HG03442 (cell line): ENCODE data around the gene POU6F1.
"Not testable (repeated sequence)": the region's sequence is repeated elsewhere in the genome, so short reads cannot be mapped to it uniquely, and the experiment has no call there.

Source experiments
- ATAC-seq: cut with Tn5 transposase; IDR thresholded peaks from one replicate; pipeline ENCODE4 v1.9.1; 2021; ENCODE audit warnings: mild to moderate bottlenecking, moderate library complexity; ENCODE audit not compliant: unreplicated experiment

Gene POU6F1

DNA sequence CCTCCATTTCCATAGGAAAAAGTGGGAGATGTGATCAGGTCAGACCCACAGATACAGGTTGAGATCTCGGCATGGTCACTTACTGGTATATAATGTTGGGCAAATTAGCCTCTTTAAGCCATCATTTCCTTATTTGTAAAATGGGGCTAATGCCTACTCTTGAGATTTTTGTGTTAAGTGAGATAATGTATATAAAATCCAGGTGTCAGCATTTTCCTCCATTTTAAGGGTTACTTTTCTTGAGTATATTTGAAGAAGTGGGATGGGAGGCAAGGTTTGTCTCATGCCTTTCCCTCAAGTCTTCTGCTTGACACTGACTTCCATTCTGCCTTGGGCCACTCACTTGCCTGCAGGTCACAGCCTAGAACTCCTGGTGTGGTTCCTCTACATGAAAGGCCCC, 10.1 kb upstream of the POU6F1 start:
- no peak for ATAC-seq

- not testable (repeated sequence) for ATAC-seq
Observed at GRCh38 chr12:51227112-51227511, 9.2 kb upstream of the POU6F1 start.

GRCh38 chr12:51225771-51226170, 7.9 kb upstream of the POU6F1 start:
- ATAC-seq = no peak

DNA sequence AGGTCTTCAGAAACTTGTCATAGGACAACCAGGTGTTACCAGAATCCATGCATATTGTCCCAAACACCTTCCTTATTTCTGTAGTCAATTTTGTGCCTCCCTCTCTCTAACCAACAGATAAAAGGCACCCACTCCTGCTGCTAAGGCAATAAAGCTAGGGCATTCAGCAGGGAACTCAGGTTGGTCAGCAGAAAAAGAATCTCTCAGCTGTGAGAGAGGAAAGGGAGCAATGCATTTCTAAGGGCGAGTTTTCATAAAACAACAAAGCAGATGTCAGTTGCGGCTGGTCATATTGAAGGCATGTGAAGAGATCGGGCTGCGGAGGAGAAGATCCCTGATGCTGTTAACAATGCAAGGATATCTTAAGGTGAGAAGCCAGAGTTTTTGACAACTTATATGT, 7.4 kb upstream of the POU6F1 start:
- no peak for ATAC-seq

- no peak for ATAC-seq
Observed at GRCh38 chr12:51224625-51225024, 6.8 kb upstream of the POU6F1 start.

DNA sequence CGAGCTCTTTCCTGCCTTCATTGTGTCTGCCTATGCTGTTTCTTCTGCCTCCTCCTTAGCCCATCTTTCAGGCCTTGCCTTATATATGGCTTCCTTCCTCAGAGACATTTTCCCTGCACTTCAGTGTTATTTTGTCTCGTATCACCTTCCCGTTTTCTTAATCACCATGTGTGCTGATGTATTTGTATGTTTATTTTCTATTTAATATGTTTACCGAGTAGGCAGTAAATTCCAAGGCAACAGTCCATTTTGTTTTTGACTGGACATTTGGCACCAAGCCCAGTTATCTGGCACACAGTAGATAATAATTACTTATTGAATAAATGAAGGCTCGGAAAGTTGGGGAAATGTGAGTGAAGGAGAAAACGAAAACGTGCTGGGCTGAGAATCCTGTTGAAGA, 4.6 kb upstream of the POU6F1 start:
- ATAC-seq = no peak

DNA sequence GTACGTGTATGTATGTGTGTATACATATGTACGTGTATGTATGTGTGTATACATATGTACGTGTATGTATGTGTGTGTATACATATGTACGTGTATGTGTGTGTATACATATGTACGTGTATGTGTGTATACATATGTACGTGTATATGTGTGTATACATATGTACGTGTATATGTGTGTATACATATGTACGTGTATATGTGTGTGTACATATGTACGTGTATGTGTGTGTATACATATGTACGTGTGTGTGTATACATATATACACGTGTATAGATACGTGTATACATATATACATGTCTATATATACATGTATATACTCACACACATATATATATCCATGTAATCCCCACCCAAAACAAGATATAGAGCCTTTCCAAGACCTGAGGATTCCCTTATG, 2.0 kb upstream of the POU6F1 start:
- not testable (repeated sequence) for ATAC-seq

GRCh38 chr12:51219322-51219721, 1.5 kb upstream of the POU6F1 start:
- no peak for ATAC-seq

DNA sequence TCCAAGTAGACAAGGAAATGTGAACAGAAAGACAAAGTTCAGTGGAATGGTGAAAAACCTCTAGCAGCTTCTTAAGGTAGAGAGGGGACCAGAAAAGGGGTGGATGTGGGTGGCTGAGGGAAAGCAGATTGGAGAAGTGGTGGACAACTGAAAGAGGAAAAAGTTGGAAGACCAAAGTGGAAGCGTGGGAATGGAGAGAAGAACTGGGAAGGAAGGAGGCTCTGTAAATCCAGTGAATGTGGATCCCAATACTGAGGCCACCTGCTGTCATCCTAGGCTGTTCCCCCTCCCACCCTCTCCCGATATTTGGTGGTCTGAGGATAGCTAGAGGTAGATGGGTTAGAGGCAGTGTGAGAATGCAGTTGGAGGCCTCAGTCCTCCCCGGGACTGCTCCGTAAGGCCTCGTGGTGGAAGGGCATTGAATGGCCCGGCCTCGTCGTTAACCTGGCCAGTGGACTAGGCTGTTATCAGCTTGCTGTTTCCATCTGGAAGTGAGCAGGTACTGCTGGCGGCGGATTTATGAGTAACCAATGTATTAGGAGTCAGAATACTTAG, 822 bp upstream of the POU6F1 start:
- ATAC-seq = no peak

GRCh38 chr12:51217133-51217967, 512 bp downstream of the POU6F1 start:
- ATAC-seq = peak; percentile 53

DNA sequence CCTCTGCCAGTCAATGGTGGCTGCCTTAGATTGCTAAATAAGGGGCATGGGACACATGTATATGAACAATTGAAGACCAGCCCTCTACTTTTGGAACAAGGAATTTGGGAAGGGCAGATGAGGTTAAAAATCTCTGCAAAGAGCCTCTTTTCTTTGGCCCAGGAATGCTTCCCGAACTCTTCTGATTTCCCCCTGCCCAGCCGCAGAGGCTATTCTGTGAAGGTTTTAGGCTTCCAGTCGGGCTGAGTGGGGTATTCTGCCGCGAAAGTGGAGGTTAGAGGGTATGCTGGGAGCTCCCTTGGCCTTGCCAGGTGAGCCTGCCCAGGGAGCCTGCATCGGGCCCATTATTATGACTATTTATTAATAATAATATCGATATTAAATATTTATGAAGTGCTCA, 1.2 kb downstream of the POU6F1 start:
- no peak for ATAC-seq

DNA sequence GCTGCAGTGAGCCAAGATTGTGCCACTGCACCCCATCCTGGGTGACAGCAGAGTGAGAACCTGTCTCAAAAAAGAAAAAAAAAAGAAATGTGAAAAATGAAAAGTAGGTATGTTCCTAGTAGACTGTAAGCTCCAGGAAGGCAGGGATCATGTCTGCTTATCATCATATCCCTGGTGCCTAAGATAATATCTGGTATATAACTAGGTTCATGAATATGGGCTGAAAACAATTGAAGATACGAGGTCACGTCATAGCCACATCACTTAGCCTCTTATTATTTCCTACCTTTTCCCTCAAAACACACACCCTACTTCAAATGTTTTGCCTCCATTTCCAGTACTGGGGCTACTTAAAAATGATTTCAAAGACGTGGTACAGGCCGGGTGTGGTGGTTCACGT, 3.0 kb downstream of the POU6F1 start:
- ATAC-seq = no peak

DNA sequence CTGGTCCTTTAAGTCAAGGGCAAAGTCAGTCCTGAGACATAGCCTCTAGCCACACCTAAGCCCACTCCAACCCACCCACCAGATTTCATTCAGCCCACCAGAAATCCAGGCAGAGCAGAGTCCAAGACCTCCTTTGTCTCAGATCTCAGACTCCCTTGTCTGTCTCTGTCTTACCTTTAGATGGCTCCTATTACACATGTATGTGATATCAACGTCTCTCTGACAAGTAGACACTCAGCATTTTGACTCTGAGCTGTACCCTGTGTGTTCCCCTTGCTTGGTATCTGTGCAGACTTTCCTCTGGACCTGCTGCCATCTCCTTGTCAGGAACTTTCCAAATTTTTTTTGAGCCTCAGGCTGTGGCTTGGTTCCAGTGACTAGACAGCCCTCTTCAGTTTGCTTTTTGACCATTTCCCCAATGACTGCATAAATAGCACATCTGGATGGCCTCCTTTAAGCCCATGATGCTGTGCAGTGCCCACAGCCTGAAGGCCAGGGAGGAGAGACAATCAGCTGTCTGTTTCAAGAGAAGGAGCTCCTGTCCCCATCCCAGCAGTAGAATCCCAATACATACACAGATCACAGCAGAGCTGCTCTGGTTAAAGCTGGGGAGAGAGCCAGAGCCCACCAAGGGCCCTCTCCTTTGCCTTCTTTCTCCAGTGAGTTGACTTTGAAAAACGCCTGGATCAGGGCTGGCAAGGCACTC, 7.0 kb downstream of the POU6F1 start:
- ATAC-seq = no peak

- ATAC-seq = no peak
Observed at GRCh38 chr12:51209259-51209658, 8.6 kb downstream of the POU6F1 start.

GRCh38 chr12:51208016-51208660, 9.7 kb downstream of the POU6F1 start:
- no peak for ATAC-seq

DNA sequence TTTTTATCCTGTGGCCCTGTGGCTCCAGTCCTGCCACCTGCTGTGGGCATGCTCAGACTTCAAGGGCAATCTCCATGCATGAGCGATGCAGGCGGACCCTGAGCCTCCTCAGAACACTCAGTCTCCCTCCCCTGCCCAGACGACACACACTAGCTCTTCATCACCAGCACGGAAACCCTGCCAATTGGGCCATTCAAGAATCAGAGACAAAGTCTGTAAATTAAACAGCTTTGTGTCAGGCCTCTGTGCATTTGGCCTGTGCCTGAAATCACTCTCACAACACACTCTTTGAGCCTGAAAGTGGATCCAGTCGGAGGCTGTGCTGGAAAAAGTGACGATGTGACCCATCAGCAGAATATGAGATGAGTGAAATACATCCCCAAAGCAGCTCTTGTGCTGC, 12.5 kb downstream of the POU6F1 start:
- no peak for ATAC-seq

- no peak for ATAC-seq
Observed at GRCh38 chr12:51202718-51203117, 15.1 kb downstream of the POU6F1 start.

DNA sequence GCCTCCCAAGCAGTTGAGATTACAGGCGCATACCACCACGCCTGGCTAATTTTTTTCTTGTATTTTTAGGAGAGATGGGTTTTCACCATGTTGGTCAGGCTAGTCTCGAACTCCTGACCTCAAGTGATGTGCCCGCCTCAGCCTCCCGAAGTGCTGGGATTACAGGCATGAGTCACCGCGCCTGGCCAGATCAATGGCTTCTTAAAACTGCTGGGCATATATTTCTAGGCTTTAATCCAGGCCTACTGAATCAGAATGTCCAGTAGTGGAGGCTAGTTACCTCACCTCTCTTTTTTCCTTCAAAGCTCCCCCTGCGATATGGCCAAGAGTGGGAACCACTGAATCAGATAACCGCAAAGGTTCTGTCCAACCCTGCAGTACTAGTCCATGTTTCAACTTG, 17.1 kb downstream of the POU6F1 start:
- no peak for ATAC-seq

DNA sequence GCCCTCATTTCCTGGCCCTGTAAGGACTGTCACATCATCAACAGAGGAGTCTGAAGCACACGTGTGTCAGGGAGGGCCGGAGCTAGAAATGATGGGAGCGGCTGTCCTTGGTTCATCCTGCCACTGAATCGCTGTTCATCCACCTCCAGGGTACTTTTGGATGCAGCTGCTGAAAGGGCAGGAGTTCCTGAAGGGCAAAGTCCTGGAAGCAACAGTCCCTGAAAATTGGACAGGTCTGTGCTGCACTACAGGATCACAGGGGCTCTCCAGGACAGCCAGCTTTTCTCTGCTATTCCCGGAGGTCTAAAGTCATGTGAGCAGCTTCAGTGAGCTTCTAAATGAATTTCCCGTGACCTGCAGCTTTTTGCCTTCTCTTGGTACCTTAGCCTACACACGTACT, 17.7 kb downstream of the POU6F1 start:
- no peak for ATAC-seq

GRCh38 chr12:51199366-51199945, 18.4 kb downstream of the POU6F1 start:
- ATAC-seq = no peak
